GM10266 (cell line): ENCODE data around the gene CAPN10.
"Not testable (repeated sequence)": the region's sequence is repeated elsewhere in the genome, so short reads cannot be mapped to it uniquely, and the experiment has no call there.

Source experiments
- DNase-seq: peaks from one replicate; pipeline ENCODE4 v3.0.0; 2012; ENCODE audit errors: extremely low spot score
- CTCF ChIP-seq: IDR thresholded peaks from 2 replicates; pipeline ENCODE4 v1.5.1; 2012; ENCODE audit warnings: mild to moderate bottlenecking, low read depth; ENCODE audit not compliant: control insufficient read depth, insufficient read depth; ENCODE audit errors: missing control alignments

Gene CAPN10

GRCh38 chr2:240611601-240612210 is 25.2 kb downstream of the CAPN10 start:
- no peak for DNase-seq
- no peak for TF ChIP-seq CTCF

- no peak for TF ChIP-seq CTCF
- no peak for DNase-seq
Observed at GRCh38 chr2:240613781-240614180, 27.2 kb downstream of the CAPN10 start.

GRCh38 chr2:240614391-240614790 is 27.9 kb downstream of the CAPN10 start:
- DNase-seq: no peak
- no peak for TF ChIP-seq CTCF

GRCh38 chr2:240615396-240615795 is 28.9 kb downstream of the CAPN10 start:
- TF ChIP-seq CTCF: no peak
- no peak for DNase-seq

GRCh38 chr2:240615820-240616547 is 29.4 kb downstream of the CAPN10 start:
- no peak for TF ChIP-seq CTCF
- DNase-seq: no peak

- not testable (repeated sequence) for DNase-seq
Observed at GRCh38 chr2:240616860-240617666, 30.5 kb downstream of the CAPN10 start.

GRCh38 chr2:240618776-240619175 is 32.2 kb downstream of the CAPN10 start:
- DNase-seq: no peak
- TF ChIP-seq CTCF: no peak
